Astrocyte of the hippocampus (primary cell): ENCODE results near the gene GALNT6.
"Not testable (repeated sequence)": the region's sequence is repeated elsewhere in the genome, so short reads cannot be mapped to it uniquely, and the experiment has no call there.

ENCODE experiments used
- DNase-seq: peaks from one replicate; pipeline ENCODE4 v3.0.0; 2011; ENCODE audit warnings: low read depth, low spot score

The GALNT6 gene

DNA sequence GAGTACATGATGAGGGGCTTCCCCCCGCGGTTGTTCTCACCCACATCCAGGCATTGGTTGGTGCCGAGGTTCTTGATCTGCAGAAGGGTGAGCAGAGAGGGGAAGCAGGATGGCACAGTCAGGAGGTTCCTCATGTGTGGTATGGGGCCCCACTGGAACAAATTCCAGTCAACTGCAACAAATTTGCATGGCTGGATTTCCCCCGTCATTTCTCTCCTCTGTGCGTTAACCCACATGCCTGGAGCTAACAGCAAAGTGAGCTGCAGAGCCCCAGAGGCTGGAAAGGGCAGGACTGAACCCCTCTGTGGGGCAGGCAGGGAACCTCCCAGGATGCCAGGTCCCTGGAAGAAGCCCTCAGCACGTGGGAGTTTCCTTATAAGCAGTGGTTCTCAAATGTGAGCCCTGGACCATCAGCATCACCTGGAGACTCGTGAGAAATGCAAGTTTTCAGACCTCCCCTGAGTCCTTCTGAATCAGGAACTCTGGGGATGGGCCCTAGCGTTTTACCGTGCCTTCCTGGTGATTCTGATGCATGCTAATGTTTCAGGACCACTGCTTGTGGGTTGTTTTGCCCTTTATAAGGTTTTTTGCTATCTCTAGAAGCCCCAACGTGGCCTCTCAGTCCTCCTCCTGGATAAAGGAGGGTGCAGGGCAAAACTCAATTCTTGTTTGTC is 33.7 kb downstream of the GALNT6 start:
- no peak for DNase-seq

DNA sequence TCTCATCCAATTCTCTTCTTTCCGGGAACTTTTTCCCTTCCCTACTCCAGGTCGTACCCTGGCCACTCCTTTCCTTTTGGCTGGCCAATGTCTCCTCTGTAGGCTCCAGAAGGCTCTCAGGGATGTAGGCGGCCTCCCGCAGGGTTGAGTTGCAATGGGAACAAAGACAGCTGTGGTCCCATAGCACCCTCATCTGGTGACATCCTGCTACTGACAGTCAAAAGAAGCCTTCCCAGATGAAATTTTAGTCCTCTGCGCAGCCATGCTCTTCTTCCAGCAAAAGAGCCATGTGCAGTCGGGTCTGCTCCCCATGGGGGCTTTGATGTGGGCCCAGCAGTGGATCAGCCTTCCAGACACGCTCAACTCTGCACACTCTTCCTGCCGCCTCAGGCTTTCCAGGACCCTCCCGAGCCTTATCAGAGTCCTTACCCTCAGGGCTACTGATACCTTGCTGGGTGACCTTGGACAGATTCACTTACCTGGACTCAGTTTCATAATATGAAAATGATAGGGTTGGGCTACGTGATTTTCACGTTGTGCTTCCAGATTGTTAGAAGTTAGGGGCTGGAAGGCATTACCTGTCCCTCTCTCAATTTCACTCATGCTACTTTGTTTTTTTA is 39.2 kb downstream of the GALNT6 start:
- peak; percentile 83 for DNase-seq

DNA sequence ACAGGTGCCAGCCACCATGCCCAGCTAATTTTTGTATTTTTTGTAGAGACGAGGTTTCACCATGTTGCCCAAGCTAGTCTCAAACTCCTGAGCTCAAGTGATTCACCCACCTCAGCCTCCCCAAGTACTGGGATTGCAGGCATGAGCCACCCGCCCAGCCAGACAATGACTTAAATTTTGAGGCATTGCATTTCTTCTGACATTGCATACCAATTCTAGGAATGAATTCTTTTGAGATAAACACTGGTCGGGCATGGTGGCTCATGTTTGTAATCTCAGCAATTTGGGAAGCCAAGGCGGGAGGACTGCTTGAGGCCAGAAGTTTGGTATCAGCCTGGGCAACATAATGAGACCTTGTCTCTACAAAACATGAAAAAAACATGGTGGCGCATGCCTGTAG is 42.2 kb downstream of the GALNT6 start:
- peak; percentile 65 for DNase-seq

DNA sequence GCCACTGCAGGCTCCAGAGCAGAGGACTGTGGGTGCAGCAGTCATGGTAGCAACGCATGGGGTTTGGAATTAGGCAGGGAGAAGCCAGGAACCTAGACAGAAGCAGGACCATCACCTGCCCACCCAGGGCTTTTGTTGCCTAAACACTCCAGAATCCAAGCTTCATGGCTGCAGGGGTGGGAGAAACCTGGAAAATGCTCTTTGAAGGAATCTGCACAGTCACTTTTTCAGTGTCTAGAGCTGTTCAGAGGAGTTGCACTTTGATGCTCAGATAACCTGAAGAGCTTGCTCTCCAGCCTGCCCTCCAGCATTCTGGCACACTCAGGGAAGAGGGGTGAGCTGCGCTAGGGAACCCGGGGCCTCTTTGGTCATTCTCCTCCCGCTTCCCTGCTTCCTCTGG is 43.1 kb downstream of the GALNT6 start:
- DNase-seq = no peak

DNA sequence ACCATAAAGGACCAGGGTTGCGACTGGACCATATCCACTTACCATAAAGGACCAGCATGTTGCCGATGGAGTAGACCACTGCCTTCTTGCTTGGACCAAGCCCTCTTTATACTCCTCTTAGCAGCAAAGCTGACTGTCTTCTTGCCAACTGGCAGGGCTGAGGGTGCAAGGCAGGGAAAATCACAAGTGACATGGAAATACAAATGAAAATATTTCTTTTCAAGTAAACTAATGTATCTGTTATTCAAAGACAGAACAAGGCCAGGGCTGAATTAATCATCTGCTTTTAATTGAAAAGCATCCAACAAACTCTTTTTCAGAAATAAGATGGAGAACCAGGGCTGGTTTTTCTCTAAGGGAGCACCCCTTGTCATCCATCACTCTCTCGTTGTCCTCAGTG is 44.6 kb downstream of the GALNT6 start, which contains the start of gene CELA1:
Gene CELA1, minus strand, starts transcription at position 99 of the 400 bp plus-strand sequence. Its CDS starts 41 bp downstream, at position 58.
- no peak for DNase-seq

GRCh38 chr12:51345681-51346080 is 45.5 kb downstream of the GALNT6 start:
- DNase-seq = peak; percentile 84

GRCh38 chr12:51343201-51343600 is 48.0 kb downstream of the GALNT6 start:
- no peak for DNase-seq

- no peak for DNase-seq
Observed at GRCh38 chr12:51342416-51342815, 48.8 kb downstream of the GALNT6 start.

- DNase-seq = peak; percentile 83
Observed at GRCh38 chr12:51341251-51342007, 49.8 kb downstream of the GALNT6 start.

GRCh38 chr12:51339750-51340149 is 51.5 kb downstream of the GALNT6 start:
- no peak for DNase-seq

DNA sequence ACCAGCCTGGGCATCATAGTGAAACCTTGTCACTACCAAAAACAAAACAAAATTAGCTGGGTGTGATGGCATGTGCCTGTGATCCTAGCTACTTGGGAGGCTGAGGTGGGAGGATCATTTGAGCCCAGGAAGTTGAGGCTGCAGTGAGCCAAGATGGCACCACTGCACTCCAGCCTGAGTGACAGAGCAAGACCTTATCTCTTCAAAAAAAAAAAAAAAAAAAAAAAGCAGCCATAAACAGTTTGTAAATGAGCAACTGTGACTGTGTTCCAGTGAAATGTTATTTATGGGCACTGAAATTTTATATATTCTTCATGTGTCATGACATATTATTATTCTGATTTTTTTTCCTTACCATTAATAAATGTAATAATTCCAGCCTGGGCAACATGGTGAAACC is 53.9 kb downstream of the GALNT6 start:
- not testable (repeated sequence) for DNase-seq

- DNase-seq = no peak
Observed at GRCh38 chr12:51335931-51336330, 55.3 kb downstream of the GALNT6 start.

DNA sequence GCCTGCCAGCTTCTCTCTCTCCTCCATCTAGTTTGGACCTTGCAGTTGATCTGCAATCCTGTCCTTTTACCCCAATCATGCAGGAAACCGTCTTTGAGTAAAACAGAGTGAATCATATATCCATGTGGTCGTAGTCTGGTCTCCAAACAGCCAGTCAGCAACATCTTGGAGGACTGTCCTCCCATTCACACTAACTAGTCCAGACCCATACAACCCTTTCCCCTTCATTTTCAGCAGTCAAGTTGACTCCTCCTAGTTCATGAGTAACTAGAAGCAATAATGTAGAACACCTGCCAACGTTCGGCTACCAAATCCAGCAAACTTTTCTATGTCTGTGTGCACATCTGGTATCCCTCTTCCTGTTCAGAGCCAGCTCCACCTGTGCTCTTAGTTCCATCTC is 56.4 kb downstream of the GALNT6 start:
- DNase-seq = no peak

DNA sequence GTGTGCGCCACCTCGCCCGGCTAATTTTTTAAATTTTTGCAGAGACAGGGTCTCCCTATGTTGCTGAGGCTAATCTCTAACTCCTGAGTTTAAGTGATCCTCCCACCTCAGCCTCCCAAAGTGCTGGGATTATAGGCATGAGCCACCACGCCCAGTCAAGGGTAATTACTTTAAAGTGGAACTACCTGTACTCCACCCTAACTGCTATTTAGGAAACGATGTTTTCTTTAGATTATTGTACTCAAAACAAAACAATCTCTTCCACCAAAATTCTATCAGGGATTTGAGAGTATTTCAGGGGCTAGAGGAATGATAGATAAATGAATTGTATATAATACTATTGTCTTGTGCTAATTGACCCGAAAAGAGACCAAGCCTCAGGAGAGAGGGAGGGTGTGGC is 57.7 kb downstream of the GALNT6 start:
- no peak for DNase-seq

DNA sequence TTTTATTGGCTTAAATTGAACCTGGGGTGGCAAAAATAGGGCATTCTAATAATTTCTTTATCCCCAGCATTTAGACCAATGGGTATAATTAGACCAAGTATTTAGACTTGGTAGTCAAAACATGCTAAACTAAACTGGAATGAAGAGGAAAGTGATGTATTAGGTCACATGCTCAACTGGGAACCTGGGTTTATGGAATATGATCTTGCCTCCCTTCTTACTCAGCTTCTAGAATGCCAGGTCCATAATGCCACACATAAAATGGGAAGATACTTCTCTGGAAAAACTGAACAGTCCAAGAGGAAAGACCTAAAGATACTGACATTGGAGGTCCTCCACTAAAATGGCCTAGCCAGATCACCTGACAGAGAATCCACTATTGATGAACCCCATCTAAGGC is 61.0 kb downstream of the GALNT6 start:
- DNase-seq = no peak

DNA sequence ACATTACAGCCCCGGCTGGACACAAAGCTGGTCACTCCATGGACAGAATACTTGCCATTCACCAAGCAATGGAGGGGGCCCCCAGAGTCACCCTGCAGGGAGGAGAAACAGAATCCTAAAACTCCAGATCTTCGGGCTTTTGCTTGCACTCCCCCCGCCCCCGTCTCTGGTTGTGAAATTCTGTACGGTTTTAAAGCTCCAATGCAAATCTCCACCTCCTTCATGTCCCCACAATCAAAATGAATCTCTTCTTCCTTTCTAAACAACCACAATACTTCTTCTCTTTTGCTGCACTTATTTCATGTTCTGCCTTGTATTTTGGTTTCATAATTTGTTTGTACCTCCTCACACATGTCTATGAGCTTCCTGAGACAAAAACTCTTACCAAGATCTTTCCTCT is 61.5 kb downstream of the GALNT6 start:
- DNase-seq = no peak

GRCh38 chr12:51328587-51328986 is 62.6 kb downstream of the GALNT6 start:
- DNase-seq = no peak

DNA sequence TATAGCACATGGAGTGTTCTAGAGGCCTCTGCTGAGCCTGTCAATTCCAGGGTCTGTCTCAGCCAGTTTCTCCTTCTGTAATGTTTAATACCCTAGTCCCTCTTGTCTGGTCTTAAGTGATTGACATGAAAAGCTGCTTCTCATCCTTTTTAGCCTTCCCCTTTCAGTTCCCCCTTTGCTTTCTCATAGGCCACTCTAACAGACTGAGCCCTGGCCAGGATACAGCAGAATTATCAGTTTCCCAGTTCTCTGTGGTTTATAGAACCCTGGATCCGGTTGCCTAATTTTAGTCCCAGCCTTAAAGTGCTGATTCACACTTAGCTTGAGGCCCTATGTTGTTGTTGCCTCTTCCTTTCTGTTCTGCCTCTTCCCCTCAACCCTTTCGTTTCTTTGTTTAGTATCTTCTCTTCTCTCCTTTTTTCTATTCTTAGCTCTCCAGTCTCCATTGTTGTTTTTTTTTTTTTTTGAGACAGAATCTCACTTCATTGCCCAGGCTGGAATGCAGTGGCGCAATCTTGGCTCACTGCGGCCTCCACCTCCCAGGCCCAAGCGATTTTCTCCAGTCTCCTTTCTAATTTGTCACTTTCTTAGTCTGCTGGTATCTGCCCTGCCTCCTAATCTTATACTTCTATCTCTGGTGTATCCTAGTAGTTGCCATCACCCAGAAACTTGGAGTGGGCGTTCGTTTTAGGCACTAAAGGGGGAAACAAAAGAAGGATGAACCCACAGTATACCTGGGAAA is 64.3 kb downstream of the GALNT6 start:
- peak; percentile 56 for DNase-seq

GRCh38 chr12:51324953-51325352 is 66.3 kb downstream of the GALNT6 start:
- no peak for DNase-seq

DNA sequence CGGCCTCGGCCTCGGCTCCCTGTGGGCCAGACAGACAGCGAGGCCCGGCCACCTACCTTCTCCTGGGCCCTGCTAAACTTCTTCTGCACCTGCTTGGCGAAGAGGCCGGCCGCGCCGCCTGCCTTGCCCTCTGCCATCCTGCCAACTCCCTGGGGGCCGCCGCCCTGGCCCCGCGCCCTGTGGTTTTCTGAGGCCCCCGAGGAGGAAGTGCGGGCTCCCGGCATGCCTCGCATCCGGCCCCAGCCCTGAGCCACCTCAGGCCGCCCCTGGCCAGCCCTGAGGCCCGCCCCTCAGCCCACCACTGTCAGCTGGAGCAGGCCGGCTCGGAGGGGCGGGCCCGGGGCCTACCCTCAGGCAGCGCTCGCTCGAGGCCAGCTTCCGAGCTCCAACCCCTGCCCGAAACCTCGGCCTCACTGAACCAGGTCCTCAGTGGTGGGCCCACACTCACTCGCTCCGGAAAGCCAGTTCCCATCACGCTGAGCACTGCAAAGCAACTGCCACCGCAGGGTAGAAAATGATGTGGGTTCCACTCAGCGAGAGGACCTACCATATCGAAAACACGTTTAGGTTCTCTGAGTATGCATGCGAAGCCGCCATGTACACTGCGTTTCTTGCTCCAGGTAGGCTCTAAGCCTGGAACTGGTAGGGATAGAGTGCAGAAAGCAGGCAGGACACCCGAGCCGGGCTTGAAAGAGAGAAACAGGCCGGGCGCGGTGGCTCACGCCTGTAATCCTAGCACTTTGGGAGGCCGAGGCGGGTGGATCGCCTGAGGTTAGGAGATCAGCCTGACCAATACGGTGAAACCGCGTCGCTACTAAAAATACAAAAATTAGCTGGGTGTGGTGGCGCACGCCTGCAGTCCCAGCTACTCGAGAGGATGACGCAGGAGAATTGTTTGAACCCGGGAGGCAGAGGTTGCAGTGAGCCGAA is 67.0 kb downstream of the GALNT6 start, which contains the start of gene BIN2:
Gene BIN2, minus strand, starts transcription at position 209 of the 930 bp plus-strand sequence. Its CDS starts 72 bp downstream, at position 137.
- DNase-seq = no peak
